ENCODE measurements around the gene CYBA. TPM values are rescaled to one million over a fixed set of nuclear protein-coding genes. Genes with fewer than 3 reads are reported as not detected.

The CYBA gene
- total RNA-seq, 1 donor: 250 TPM

DNA sequence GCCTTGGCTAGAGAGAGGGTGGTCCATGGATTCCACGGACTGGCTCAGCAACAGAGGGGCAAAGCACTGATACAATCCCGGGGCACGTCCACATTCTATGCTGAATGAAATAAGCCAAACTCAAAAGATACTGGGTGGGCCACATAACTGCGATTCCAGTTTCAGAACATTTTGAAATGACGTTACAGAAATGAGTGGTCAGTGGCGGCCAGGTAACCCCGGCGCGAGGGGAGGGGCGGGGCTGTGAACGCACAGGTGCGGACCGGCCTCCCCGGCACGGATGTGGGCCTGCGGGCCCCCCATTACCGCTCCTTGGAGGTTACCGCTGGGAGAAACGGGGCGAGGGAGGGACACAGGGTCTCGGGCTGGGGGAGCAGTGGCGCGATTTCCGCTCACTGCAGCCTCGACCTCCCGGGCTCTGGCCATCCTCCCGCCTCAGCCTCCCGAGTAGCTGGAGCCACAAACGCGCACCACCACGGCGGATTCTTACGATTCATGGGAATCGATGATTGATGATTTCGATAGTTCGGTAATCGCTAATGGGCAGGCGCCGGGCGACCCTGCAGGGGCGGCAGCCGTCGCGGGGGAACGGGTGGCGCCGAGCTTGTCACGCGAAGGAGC, 11.5 kb upstream of the CYBA start:
- H3K36me3 ChIP-seq (ENCODE audit: insufficient read depth, low read length): no peaks in the 10 kb centered on the region
- H3K4me1 ChIP-seq (ENCODE audit: insufficient read depth, low read length): peaks cover 3% of the 10 kb centered on the region
- TF ChIP-seq, protein P1, sequence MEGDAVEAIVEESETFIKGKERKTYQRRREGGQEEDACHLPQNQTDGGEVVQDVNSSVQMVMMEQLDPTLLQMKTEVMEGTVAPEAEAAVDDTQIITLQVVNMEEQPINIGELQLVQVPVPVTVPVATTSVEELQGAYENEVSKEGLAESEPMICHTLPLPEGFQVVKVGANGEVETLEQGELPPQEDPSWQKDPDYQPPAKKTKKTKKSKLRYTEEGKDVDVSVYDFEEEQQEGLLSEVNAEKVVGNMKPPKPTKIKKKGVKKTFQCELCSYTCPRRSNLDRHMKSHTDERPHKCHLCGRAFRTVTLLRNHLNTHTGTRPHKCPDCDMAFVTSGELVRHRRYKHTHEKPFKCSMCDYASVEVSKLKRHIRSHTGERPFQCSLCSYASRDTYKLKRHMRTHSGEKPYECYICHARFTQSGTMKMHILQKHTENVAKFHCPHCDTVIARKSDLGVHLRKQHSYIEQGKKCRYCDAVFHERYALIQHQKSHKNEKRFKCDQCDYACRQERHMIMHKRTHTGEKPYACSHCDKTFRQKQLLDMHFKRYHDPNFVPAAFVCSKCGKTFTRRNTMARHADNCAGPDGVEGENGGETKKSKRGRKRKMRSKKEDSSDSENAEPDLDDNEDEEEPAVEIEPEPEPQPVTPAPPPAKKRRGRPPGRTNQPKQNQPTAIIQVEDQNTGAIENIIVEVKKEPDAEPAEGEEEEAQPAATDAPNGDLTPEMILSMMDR (IDR thresholded peaks at IDR 0.05; ENCODE audit: extremely low read depth, low read depth, low read length): no peak
- no peaks in the 10 kb centered on the region for H3K27me3 ChIP-seq (ENCODE audit: insufficient read depth, low read length)
- peak overlapping the region; percentile 91 for H3K4me3 ChIP-seq (ENCODE audit: insufficient read depth, low read length)
- H2AFZ ChIP-seq (ENCODE audit: low read length): peak overlapping the region; percentile 90
- H3K9me3 ChIP-seq (ENCODE audit: low read depth, low read length): no peaks in the 10 kb centered on the region
- H3K79me2 ChIP-seq (ENCODE audit: insufficient read depth, low read length): peaks cover 43% of the 10 kb centered on the region
- H3K4me2 ChIP-seq (ENCODE audit: insufficient read depth, low read length): peak overlapping the region; percentile 87
- peak; percentile 82 for DNase-seq (ENCODE audit: insufficient read length, low spot score, missing footprints)
- H4K20me1 ChIP-seq (ENCODE audit: insufficient read depth, low read length): peaks cover 8% of the 10 kb centered on the region
- H3K27ac ChIP-seq (ENCODE audit: low read depth, low read length): peak overlapping the region; percentile 83

DNA sequence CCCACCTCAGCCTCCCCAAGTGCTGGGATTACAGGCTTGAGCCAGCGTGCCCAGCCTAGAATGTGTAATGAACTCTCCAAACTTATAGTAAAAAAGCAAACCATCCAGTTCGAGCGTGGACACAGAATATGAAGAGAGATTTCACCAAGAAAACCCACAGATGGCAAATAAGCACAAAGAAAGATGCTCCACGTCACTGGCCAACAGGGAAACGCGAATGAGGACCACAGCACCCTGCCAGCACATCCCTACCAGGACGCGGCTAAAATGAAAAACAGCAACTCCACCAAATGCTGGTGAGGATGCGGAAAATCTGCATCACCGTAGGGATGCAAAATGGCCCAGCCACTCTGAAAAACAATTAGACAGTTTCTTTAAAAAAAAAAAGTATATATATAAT, 10.6 kb upstream of the CYBA start:
- Histone ChIP-seq H3K4me2 (ENCODE audit: insufficient read depth, low read length) (no peak overlapping the region), H3K4me1 (ENCODE audit: insufficient read depth, low read length) (peaks cover 3% of the 10 kb centered on the region), H3K27me3 (ENCODE audit: insufficient read depth, low read length) (no peaks in the 10 kb centered on the region), H3K79me2 (ENCODE audit: insufficient read depth, low read length) (peaks cover 46% of the 10 kb centered on the region), H3K27ac (ENCODE audit: low read depth, low read length) (no peak overlapping the region), H3K9me3 (ENCODE audit: low read depth, low read length) (no peaks in the 10 kb centered on the region), H2AFZ (ENCODE audit: low read length) (no peak overlapping the region), H4K20me1 (ENCODE audit: insufficient read depth, low read length) (peaks cover 8% of the 10 kb centered on the region), H3K36me3 (ENCODE audit: insufficient read depth, low read length) (no peaks in the 10 kb centered on the region), H3K4me3 (ENCODE audit: insufficient read depth, low read length) (no peak overlapping the region)
- TF ChIP-seq, protein P1 (IDR thresholded peaks at IDR 0.05; ENCODE audit: extremely low read depth, low read depth, low read length): no peak
- peak; percentile 60 for DNase-seq (ENCODE audit: insufficient read length, low spot score, missing footprints)

DNA sequence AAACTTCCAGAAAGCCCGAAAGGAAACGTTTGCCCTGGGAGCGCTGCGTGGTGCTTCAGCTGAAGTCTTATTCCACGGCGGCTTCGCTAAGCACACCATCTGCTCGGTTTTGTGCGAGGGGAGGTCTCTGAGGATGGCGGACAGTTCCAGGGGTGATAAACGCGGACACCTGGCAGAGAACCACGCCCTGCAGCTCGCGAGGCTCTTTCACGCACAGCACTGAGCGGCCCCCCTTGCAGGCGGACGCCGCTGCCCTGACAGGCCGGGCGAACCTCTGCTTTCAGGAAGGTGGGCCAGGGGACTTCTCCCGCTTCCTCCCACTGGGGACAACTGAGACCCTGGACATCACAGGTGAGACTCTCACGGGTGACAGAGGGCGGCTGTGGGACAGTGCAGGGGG, 8.3 kb upstream of the CYBA start:
- H3K4me3 ChIP-seq (ENCODE audit: insufficient read depth, low read length): no peak overlapping the region
- no peak overlapping the region for H3K4me2 ChIP-seq (ENCODE audit: insufficient read depth, low read length)
- peak; percentile 62 for DNase-seq (ENCODE audit: insufficient read length, low spot score, missing footprints)
- H3K27ac ChIP-seq (ENCODE audit: low read depth, low read length): no peak overlapping the region
- no peaks in the 10 kb centered on the region for H3K9me3 ChIP-seq (ENCODE audit: low read depth, low read length)
- peaks cover 8% of the 10 kb centered on the region for H4K20me1 ChIP-seq (ENCODE audit: insufficient read depth, low read length)
- peaks cover 8% of the 10 kb centered on the region for H3K36me3 ChIP-seq (ENCODE audit: insufficient read depth, low read length)
- H2AFZ ChIP-seq (ENCODE audit: low read length): no peak overlapping the region
- peaks cover 3% of the 10 kb centered on the region for H3K4me1 ChIP-seq (ENCODE audit: insufficient read depth, low read length)
- H3K79me2 ChIP-seq (ENCODE audit: insufficient read depth, low read length): peaks cover 46% of the 10 kb centered on the region
- H3K27me3 ChIP-seq (ENCODE audit: insufficient read depth, low read length): no peaks in the 10 kb centered on the region
- TF ChIP-seq, protein P1 (IDR thresholded peaks at IDR 0.05; ENCODE audit: extremely low read depth, low read depth, low read length): no peak

DNA sequence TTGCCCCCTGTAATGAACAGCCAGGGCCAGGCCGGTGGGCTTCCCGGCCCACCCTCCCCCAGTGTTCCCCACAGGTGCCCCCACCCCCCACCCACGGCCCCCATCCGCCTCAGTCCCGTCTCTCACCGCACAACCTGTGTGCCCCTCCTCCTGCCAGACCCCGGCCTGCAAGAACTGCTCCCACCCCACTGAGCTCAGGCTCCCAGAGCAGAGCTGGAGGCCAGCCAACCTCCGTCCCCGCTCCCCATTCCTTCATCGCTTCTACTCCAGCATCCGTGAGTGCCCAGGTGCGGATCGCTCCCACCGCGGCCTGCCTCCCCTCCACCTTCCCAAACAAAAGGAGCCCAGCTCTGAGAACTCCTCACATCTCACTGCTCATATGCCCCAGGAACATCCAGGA, 7.9 kb upstream of the CYBA start:
- H3K4me1 ChIP-seq (ENCODE audit: insufficient read depth, low read length): peaks cover 3% of the 10 kb centered on the region
- H3K27me3 ChIP-seq (ENCODE audit: insufficient read depth, low read length): no peaks in the 10 kb centered on the region
- no peak overlapping the region for H3K27ac ChIP-seq (ENCODE audit: low read depth, low read length)
- H3K36me3 ChIP-seq (ENCODE audit: insufficient read depth, low read length): peaks cover 8% of the 10 kb centered on the region
- peaks cover 8% of the 10 kb centered on the region for H4K20me1 ChIP-seq (ENCODE audit: insufficient read depth, low read length)
- peaks cover 42% of the 10 kb centered on the region for H3K79me2 ChIP-seq (ENCODE audit: insufficient read depth, low read length)
- peak; percentile 83 for DNase-seq (ENCODE audit: insufficient read length, low spot score, missing footprints)
- H3K4me3 ChIP-seq (ENCODE audit: insufficient read depth, low read length): no peak overlapping the region
- H3K4me2 ChIP-seq (ENCODE audit: insufficient read depth, low read length): no peak overlapping the region
- no peaks in the 10 kb centered on the region for H3K9me3 ChIP-seq (ENCODE audit: low read depth, low read length)
- H2AFZ ChIP-seq (ENCODE audit: low read length): no peak overlapping the region
- TF ChIP-seq, protein P1 (IDR thresholded peaks at IDR 0.05; ENCODE audit: extremely low read depth, low read depth, low read length): no peak

Measured in osteoblast (primary cell).